Ovary (tissue), 9 donors: ENCODE results near the gene ORC4. TPM values are rescaled to one million over a fixed set of nuclear protein-coding genes. Genes with fewer than 3 reads are reported as not detected.
"Not testable (repeated sequence)": the region's sequence is repeated elsewhere in the genome, so short reads cannot be mapped to it uniquely, and the experiment has no call there.

Source experiments
- DNase-seq, 5 donors: peaks; one replicate each; pipeline ENCODE4 v3.0.0-alpha.2; 2019 to 2020
- H3K27ac ChIP-seq, 2 donors: fragments of 200-600 bp; one replicate each; pipeline versions ENCODE4 v1.5.1 to v1.8.0; 2019 to 2022
- H3K27me3 ChIP-seq: fragments of 200-600 bp; one replicate; pipeline ENCODE4 v1.8.0; 2022
- H3K36me3 ChIP-seq: fragments of 200-600 bp; sonication (generic); one replicate; pipeline ENCODE4 v1.5.1; 2019
- H3K4me1 ChIP-seq: one replicate; pipeline ENCODE4 v1.8.1; 2013; ENCODE audit warnings: mild to moderate bottlenecking, moderate library complexity; ENCODE audit not compliant: insufficient read depth
- H3K4me3 ChIP-seq: fragments of 200-600 bp; sonication (generic); one replicate; pipeline ENCODE4 v1.5.1; 2017
- H3K9me3 ChIP-seq, 2 donors: fragments of 200-600 bp in 1 of 2; sonication (generic) in 1 of 2; one replicate each; pipeline versions ENCODE4 v1.5.1 to v1.8.1; 2013 to 2019; ENCODE audit warnings: mild to moderate bottlenecking in 1 of 2, moderate library complexity in 1 of 2
- CTCF ChIP-seq, 3 donors: fragments of 450-650 bp in 2 of 3; fragments of 200-600 bp in 1 of 3; IDR thresholded peaks; one replicate each; pipeline versions ENCODE4 v1.5.1 to v1.8.0; 2016 to 2022; ENCODE audit warnings: antibody characterized with exemption in 3 of 3, mild to moderate bottlenecking in 1 of 3
- EP300 ChIP-seq: sonication (generic); formaldehyde crosslinking; IDR thresholded peaks from one replicate; pipeline ENCODE4 v1.6.1; 2017; ENCODE audit warnings: antibody characterized with exemption
- POLR2A ChIP-seq: fragments of 450-650 bp; IDR thresholded peaks from one replicate; pipeline ENCODE4 v1.6.1; 2017; ENCODE audit warnings: antibody characterized with exemption, mild to moderate bottlenecking, moderate library complexity
- WGBS, 3 donors: extraction: QIAGEN DNeasy Blood & Tissue Kit in 1 of 3; methylation state at CpG; one replicate each; pipeline versions ENCODE4 v1.1.5 to v1.1.7; 2013 to 2017; 5-methylcytosine and 5-hydroxymethylcytosine counted together
- intact Hi-C, 4 donors: fragments of 100-400 bp; cut with DNase I; formaldehyde crosslinking; loops; one replicate each; pipeline versions ENCODE4 v1.11.0 to v1.15.1; 2022 to 2023
- polyA plus RNA-seq, 2 donors: library from polyadenylated mRNA; stranded (reverse); fragments of 200-250 nt in 1 of 2; fragments of 350-450 nt in 1 of 2; fragmentation: Illumina TruSeq in 1 of 2; extraction: RNeasy Lipid Tissue Mini Kit (QIAGEN cat#74804) in 1 of 2; gene quantifications; one replicate each; pipeline ENCODE4 v1.2.3, GENCODE V29; 2013 to 2014
- total RNA-seq, 7 donors: library from RNA; depleted of rRNA in 2 of 7; stranded (reverse); fragments of >200 nt in 2 of 7; fragmentation: NEBNext Ultra II Directional in 3 of 7; extraction: Animal tissue kit (Norgen Biotek cat#: 25700) in 3 of 7; gene quantifications; one replicate each; pipeline versions ENCODE4 v1.1.0 to v1.2.4, GENCODE V29; 2016 to 2023
- donor health status: DM: no; HTN: no; CAD: no; lungs with moderate emphysema.
- donor health status: DM: no; HTN: no; CAD: no.
- donor health status: Bipolar disorder and iron deficiency.
- donor health status: DM: yes; HTN: yes; CAD: no.
- donor health status: DM: no; HTN: no; CAD: no.
- donor health status: DM: yes; HTN: yes; CAD: no.

ORC4 gene
- total and polyA plus RNA-seq, 9 donors: 14.9 to 78.0 (median 49.0) TPM

- H3K36me3 ChIP-seq: no peaks in the 10 kb centered on the region
- intact Hi-C loops: no loop called here
- WGBS, 3 donors: 28 to 42% (median 36%) methylated on average over 2 of the region's 2 CpGs
- H3K9me3 ChIP-seq: no peaks in the 10 kb centered on the region
- DNase-seq: no peak
- peaks cover 4% of the 10 kb centered on the region for H3K4me1 ChIP-seq
- H3K4me3 ChIP-seq: no peak overlapping the region
- H3K27me3 ChIP-seq: no peaks in the 10 kb centered on the region
- no peak for TF ChIP-seq EP300
- no peak for TF ChIP-seq POLR2A
- no peak for TF ChIP-seq CTCF (IDR thresholded peaks at IDR 0.05)
- no peak overlapping the region for H3K27ac ChIP-seq
Measured at GRCh38 chr2:148013876-148014275, 6.7 kb downstream of the ORC4 start.

- intact Hi-C loops, H3K27me3 ChIP-seq, H3K4me3 ChIP-seq, H3K27ac ChIP-seq, H3K9me3 ChIP-seq, DNase-seq, H3K4me1 ChIP-seq, H3K36me3 ChIP-seq: not testable (repeated sequence)
- 96 to 99% (median 99%) methylated on average over 7 of the region's 7 CpGs for WGBS, 3 donors
Measured at GRCh38 chr2:148008411-148008810, 12.1 kb downstream of the ORC4 start.

GRCh38 chr2:148007219-148007900, 13.2 kb downstream of the ORC4 start:
- Histone ChIP-seq H3K27ac (no peak overlapping the region), H3K36me3 (no peaks in the 10 kb centered on the region), H3K27me3 (no peaks in the 10 kb centered on the region), H3K9me3 (no peaks in the 10 kb centered on the region), H3K4me1 (peaks cover 2% of the 10 kb centered on the region), H3K4me3 (no peak overlapping the region)
- 77 to 89% (median 79%) methylated on average over 5 of the region's 5 CpGs for WGBS, 3 donors
- intact Hi-C loops: no loop called here
- no peak for DNase-seq
- no peak for TF ChIP-seq CTCF (IDR thresholded peaks at IDR 0.05)
- no peak for TF ChIP-seq POLR2A
- TF ChIP-seq EP300: no peak

GRCh38 chr2:148006249-148007007, 14.1 kb downstream of the ORC4 start:
- H3K27ac ChIP-seq: no peak overlapping the region
- intact Hi-C loops: no loop called here
- no peak overlapping the region for H3K4me3 ChIP-seq
- H3K4me1 ChIP-seq: peaks cover 2% of the 10 kb centered on the region
- H3K36me3 ChIP-seq: no peaks in the 10 kb centered on the region
- no peak for TF ChIP-seq POLR2A
- 85 to 91% (median 89%) methylated on average over 6 of the region's 6 CpGs for WGBS, 3 donors
- H3K9me3 ChIP-seq: no peaks in the 10 kb centered on the region
- DNase-seq: no peak
- H3K27me3 ChIP-seq: no peaks in the 10 kb centered on the region

GRCh38 chr2:148002420-148002819, 18.1 kb downstream of the ORC4 start:
- H3K9me3 ChIP-seq, H3K27me3 ChIP-seq, H3K36me3 ChIP-seq, H3K4me1 ChIP-seq, DNase-seq, H3K27ac ChIP-seq, H3K4me3 ChIP-seq, intact Hi-C loops: not testable (repeated sequence)

- no peaks in the 10 kb centered on the region for H3K27me3 ChIP-seq
- no peak overlapping the region for H3K27ac ChIP-seq
- H3K4me1 ChIP-seq: peaks cover 4% of the 10 kb centered on the region
- H3K4me3 ChIP-seq: no peak overlapping the region
- TF ChIP-seq POLR2A: no peak
- no peak for TF ChIP-seq EP300
- no peak for TF ChIP-seq CTCF (IDR thresholded peaks at IDR 0.05)
- WGBS, 3 donors: 89 to 94% (median 90%) methylated on average over 1 of the region's 1 CpG
- intact Hi-C loops: no loop called here
- DNase-seq: no peak
- no peaks in the 10 kb centered on the region for H3K36me3 ChIP-seq
- H3K9me3 ChIP-seq: no peaks in the 10 kb centered on the region
Measured at GRCh38 chr2:148000095-148000494, 20.4 kb downstream of the ORC4 start.
